GM15510 (cell line): ENCODE results near the gene SYT15.
"Not testable (repeated sequence)": the region's sequence is repeated elsewhere in the genome, so short reads cannot be mapped to it uniquely, and the experiment has no call there.

ENCODE experiments used
- POLR2A ChIP-seq: IDR thresholded peaks from 3 replicates; pipeline ENCODE4 v1.6.1; 2011; ENCODE audit warnings: borderline replicate concordance; ENCODE audit not compliant: insufficient read length; ENCODE audit errors: extremely low read depth

Gene SYT15

DNA sequence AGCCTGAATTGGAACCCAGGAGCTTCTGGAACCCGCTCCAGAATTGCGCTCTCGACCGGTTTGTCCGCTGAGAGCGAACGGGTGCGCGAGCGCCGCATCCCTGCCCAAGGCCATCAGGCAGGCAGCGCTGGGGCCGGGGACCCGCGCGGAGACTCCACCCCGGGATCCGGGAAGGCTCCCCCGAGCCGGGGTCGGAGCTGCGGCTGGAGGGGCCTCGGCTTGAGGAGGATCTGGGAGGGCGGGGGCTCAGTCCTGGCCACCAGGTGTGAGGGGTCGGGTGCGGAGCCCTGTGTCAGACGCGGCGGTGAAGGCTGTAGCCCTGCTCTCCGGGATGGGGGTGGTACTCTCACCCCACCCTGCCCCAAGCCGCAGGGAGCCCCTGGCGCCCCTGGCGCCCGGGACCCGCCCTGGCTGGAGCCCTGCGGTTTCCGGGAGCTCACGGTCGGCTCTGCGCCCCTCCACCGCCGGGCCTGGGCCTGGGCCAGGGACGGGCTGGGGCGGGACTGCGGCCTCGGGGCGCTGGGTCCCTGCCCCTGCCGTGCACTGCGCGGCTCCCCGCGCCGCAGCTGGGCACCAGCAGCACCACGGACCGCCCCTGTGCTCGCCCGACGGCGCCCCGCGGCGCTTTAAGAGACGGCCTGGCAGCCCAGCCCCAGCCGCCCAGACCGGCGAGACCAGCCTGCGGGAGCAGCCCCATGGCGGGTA lies at the start of gene SYT15:
Gene SYT15 (plus strand): TSS at position 655 of the 705 bp plus-strand sequence. CDS start 41 bp downstream, at position 696.
- not testable (repeated sequence) for TF ChIP-seq POLR2A

DNA sequence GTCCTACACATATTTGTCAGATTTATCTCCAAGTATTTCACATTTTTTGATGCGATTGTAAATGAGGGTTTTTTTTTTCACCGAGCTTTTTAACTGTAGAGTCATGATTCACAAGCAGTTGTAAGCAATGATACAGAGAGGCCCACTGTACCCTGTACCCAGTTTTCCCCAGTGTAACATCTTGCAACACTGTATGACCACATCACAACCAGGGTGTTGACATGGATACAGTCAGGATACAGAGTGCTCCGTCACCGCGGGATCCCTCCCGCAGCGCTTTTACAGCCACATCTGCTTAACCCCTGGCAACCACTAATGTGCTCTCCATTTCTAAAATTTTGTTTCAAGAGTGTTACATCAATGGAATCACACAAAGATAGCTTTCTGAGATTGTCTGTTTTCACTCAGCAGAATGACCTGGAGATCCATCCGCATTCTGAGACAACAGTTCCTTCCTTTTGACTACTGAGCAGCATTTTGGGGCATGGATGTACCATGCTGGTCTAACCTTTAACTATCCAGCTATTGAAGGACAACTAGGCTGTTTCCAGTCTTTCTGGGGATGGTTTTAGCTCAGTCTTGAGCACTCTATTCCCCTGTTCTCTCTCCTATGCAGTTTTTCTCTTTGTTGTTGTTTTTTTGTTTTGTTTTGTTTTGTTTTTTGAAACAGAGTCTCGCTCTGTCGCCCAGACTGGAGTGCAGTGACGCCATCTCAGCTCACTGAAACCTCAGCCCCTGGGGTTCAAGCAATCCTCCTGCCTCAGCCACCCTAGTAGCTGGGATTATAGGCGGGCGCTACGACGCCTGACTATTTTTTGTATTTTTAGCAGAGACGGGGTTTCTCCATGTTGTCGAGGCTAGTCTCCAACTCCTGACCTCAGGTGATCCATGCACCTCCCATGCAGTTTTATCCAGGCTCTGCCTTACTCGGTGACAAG lies 48.4 kb upstream of the SYT15 start:
- TF ChIP-seq POLR2A, result no peak

DNA sequence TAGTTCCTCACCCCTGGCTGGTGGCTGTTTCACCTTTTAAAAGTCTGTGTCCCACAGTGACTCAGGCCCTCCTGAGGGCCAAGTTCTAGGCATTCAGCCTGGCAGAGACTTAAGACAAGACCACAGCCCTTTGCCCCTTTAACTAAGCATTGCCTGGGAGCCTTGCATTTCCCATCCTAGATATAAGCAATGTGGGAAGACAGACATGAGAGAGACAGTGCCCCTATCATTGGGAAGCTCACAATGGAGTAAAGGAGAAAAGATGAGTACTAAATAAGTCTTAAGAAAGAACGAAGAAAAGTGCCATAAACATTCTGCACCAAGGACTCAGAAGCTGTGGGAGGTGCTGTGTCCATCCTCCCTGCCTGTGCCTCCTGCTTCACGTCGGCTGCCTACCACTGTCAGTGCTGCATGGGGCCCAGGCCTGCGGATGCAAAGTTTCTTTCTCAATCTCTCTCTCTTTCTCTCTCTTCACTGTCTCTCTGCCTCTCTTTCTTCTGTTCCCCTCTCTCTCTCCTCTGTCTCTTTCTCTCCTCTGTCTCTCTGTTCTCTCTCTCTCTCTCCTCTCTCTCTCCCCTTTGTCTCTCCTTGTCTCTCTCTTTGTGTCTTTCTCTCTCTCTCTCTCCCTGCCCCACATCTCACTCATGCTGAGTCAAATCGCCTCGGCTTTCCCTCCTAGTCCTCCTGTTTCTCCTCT lies 44.0 kb upstream of the SYT15 start:
- TF ChIP-seq POLR2A, result no peak

DNA sequence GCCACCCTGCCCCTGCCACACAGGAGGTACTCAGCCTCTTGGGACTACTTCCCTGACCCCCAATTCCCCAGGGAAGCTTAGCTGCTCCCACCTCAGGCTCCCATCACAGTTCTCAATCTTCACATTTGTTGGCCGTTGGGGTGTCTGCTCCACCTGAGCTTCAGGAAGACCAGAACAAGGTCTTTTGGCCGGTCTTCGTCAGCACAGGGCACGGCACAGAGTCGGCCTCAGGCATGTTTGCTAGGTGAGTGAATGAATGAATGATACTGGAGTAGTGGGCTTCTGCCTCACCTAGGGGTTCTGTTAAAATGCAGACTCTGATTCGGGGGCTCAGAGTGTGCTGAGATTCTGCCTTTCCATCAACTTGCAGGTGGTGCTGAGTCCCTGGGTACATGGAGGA lies 42.8 kb upstream of the SYT15 start:
- TF ChIP-seq POLR2A, result no peak

DNA sequence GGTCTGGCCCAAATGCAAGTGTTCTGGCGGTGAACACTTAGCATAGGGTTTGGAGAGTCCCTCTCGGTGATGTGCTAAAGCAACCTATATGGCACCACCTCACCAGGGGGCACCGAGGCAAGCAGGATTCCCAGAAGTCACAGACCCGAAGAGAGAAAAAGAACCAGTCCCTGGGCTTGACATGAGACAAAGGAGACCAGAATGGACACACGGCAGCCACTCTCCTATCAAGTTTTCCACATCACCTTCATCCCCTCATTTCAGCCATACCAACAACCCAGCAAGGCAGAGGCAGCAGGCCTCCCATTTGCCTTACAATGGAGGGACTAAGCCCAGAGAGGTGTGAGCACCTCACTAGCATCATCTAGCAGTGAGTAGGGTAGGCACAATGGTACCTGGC lies 42.1 kb upstream of the SYT15 start:
- no peak for TF ChIP-seq POLR2A

DNA sequence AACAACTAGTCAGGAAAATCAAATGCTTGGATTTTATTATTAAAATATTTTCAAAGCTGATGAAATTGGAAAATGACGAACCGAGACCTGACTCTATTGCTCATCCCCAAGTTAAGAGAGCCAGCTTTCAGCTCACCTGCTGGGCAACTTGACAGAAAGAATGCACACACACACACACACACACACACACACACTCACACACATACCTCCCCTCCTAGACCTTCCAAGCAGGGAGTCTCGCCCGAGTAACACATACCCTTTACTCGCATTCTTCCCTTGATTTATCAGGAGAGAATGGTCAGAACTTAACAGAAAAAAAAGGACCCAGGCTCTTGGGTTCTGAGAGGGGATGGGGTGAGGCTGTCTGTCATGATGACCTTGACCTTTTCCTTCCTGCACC lies 41.6 kb upstream of the SYT15 start:
- no peak for TF ChIP-seq POLR2A

DNA sequence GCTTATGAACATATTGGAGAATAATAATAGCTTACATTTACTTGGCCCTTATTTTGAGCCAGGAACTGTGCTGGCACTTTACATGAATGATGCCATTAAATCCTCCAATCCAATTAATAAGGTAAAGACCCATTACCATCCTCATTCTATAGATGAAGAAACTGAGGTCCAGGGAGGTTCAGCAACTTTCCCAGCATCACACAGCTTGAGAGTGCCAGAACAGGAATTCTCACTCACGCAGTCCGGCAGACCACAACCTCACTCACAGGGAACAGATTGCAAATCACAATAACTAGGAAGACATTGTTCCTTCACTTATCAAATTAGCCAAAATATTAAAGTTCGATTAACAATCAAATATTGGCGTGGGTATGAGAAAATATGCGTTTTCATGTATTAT lies 40.8 kb upstream of the SYT15 start:
- no peak for TF ChIP-seq POLR2A

DNA sequence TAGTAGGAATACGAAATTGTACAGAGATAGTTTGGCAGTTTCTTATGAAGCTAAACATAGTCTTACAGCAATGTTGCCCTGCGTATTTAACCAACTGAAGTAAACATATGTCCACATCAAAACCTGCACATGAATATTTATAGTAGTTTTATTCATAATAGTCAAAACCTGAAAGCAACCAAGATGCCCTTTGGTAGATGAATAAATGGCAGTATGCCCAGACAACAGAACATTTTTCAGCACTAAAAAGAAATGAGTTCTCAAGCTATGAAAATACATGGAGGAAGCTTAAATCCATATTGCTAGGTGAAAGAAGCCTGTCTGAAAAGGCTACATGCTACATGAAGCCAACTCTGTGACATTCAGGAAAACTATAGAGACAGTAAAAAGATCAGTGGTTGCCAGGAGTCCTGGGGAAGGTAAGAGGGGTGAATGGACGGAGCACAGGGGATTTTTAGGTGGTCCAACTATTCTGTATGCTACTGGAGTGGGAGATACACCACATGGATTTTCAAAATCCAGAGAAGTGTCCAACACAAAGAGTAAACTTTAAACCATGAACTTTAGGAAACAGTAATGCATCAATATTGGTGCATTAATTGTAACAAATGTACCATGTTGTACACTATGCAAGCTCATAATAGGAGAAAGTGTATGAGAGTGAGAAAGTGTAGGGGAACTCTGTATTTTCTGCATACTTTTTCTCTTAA lies 40.1 kb upstream of the SYT15 start:
- no peak for TF ChIP-seq POLR2A

DNA sequence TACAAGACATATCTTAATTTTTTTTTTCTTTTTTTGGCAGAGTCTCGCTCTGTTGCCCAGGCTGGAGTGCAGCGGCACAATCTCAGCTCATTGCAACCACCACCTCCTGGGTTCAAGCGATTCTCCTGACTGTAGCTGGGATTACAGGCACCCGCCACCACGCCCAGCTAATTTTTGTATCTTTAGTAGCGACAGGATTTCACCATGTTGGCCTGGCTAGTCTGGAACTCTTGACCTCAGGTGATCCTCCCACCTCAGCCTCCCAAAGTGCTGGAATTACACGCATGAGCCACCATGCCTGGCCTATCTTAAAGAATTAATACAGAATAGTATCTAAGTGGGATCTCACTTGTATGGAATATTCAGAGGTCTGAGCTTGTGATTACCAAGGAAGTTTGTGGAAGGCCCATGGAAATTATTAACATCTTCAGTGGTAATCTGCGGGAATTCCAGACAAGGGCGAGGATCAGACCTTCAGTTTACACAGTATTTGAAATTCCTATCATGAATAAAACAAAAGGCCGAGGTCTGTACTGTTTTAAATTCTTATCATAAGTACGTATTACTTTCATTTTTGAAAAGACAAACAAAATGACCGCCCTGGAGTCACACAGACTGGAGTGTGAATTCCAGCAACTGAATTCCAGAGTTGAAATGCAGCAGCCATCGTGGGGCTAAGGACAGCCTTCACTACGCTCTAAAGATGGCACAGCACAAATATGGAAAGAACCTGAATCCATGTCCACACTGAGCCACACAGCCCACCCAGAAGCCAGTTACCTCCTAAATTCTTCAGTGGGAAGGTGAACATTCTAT lies 39.1 kb upstream of the SYT15 start:
- TF ChIP-seq POLR2A, result no peak

DNA sequence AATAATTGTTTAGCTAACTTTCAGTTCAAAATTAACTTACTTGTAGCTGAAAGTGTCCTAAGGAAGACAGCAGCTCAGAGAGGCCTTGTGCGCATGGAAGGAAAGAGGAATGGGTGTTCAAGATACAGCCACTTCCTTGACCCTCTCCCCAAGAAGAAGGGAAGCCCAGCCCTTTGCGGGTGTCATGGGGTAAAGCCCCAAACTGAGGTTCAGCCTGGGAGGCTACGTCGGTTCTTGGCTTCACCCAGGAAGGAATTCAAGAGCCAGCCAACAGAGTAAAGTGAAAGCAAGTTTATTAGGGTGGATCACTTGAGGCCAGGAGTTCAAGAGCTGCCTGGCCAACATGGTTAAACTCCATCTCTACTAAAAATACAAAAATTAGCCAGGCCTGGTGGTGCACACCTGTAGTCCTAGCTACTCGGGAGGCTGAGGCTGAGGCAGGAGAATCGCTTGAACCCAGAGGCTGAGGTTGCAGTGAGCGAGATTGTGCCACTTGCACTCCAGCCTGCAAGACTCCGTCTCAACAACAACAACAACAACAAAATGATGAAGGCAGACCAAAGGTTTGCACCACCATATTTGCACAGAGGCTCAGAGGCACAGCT lies 38.4 kb upstream of the SYT15 start:
- TF ChIP-seq POLR2A, result no peak

DNA sequence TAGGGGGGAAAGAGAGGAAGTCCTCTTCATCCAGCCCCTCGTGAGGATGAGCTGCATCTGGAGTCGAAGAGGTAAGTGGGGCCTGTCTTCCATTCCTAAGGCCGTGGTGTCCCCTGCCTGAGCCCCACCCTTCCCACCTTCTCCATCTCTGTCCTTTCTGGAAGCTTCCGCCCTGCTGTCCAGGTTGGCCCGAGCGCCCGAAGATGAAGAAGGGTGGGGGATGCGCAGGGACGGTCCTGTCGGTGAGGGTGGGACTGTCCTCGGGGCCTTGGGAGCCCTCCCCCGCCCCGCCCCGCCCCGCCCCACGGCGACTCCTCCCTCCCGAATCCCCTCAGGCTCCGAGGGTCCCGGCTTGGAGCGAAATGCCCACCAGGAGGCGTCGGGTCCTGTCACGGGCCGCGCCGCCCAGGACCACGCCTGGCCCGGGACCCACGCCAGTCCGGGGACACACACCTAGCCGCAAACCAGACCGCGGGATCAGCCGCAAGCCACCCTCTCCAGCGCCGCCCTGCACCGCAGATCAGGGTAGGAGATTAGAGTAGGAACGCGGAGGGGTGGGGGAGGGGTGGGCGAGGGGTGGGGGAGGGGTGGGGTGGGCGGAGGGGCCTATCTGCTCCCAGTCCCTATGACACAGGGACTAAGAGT lies 37.8 kb upstream of the SYT15 start:
- no peak for TF ChIP-seq POLR2A

DNA sequence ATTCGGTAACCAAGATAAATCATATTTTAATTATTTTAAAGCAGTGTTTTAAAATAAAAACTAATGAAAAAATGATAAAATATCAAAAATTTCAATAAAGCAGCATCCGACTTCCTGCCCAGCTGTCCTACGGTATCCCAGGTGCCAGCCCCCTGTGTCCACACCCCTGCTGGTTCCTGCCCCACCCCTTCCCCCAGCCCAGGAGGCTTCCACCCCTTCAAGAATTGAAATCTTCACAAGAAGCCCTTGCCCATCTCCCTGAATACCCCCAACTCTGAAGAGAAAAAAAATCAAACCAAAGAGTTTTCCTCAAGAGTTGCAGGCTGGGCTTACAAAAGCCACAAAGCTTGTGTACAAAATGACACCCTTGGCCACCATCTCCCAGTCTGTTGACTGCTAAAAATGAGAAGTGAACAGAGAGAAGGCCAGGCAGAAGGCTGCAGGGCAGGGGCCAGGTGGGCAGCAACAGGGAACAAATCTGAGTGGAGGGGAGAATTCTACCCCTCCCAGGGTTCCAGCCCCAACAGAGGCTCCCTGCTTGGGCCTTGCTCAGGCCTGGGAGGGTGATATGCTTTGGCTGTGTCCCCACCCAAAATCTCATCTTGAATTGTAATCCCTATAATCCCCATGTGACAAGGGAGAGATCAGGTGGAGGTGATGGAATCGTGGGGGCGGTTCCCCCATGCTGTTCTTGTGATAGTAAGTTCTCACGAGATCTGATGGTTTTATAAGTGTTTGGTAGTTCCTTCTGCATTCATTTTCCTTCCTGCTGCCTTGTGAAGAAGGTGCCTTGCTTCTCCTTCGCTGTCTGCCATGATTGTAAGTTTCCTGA lies 37.0 kb upstream of the SYT15 start:
- TF ChIP-seq POLR2A, result no peak

DNA sequence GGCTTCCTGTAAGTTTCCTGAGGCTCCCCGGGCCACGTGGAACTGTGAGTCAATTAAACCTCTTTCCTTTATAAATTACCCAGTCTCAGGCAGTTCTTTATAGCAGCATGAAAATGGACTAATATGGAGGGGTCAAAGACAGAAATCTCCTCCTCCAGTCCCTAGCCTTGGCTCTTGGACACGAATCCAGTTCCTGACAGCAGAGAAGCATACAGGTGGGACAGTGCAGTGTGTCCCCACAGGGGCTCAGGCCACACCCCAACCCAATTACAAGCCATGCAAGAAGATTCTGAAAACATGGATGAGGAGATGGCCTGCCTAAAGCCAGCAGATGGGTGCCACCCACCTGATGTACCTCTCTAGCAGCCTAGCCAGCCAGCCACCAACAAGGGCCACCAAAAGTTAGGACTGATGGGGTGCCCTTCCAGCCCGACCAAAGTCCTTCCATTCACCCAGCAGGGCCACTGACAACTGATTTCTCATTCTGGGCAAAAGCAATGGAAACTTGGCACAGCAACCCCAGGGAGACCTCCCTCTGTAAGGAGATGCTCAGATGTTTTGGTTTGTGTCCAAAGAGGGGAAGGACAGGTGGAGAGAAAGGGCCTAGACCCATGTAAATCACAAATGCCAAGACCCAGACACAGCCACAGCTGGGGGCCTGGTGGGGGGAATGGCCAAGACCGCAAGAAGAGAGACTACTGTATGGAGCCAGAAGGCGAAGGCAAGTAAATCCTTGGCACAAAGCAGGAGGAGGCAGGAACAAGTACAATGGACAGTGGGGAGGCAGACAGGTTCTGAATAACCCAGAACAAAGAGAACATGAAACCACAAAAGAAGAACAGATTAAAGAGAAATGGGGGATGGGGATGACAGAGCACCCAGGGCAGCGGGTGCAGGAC lies 36.1 kb upstream of the SYT15 start:
- no peak for TF ChIP-seq POLR2A
